Measurements from ENCODE around the gene MBTPS1. TPM values are rescaled to one million over a fixed set of nuclear protein-coding genes. Genes with fewer than 3 reads are reported as not detected.

Gene MBTPS1
- total RNA-seq, 1 donor from 2014 or later, result 136 TPM

DNA sequence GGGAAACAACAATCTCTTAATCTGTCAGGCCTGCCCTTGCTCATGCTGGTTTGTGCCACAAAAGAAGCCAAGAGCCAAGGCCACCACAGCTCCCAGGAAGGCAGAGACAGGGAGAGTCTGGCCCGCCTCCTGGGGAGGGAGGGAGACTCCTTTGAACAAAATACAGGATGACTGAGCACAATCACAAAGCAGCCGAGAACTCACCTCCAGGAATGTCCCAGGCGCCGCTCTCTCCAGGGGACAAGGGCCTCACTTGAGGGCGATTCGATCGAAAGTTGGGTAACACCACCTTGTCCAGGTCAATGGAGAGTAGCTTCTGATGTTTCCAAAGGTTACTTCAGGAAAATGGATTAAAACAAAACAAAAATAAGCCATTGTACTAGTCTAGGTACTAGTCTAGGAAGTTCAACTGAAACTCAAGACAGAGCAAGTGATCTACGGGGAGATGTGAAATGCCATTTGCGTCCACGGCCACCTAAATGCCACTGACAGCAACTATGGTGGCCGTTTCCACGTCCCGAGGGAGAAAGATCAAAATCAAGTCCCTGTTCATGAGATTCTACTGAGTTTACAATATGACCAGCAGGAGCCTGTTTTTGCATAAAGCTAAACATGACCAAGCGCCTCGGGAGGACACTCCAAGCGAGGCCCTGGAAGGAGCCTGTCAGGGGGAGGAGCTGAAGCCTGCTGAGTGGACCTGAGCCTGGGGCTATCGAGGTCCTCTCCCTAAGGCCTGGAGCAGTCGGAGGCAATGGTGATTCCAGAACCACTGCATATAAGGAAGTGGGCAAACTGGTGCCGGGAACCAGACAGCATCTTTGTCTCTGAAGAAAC is 60.7 kb downstream of the MBTPS1 start:
- Mint-ChIP-seq H3K4me1 (ENCODE audit: unreplicated experiment) (no peaks in the 10 kb centered on the region), H3K27ac (ENCODE audit: unreplicated experiment) (no peak overlapping the region), H3K27me3 (ENCODE audit: unreplicated experiment) (no peaks in the 10 kb centered on the region), H3K9me3 (ENCODE audit: unreplicated experiment) (no peaks in the 10 kb centered on the region), H3K4me3 (ENCODE audit: unreplicated experiment) (no peak overlapping the region), H3K36me3 (ENCODE audit: unreplicated experiment) (peaks cover 60% of the 10 kb centered on the region)
- no peak for DNase-seq (ENCODE audit: extremely low spot score, unreplicated experiment)
- TF ChIP-seq CTCF (IDR thresholded peaks at IDR 0.05), result no peak

GRCh38 chr16:84055366-84055765 is 61.4 kb downstream of the MBTPS1 start:
- Mint-ChIP-seq H3K36me3 (ENCODE audit: unreplicated experiment) (peaks cover 59% of the 10 kb centered on the region), H3K4me1 (ENCODE audit: unreplicated experiment) (no peaks in the 10 kb centered on the region), H3K9me3 (ENCODE audit: unreplicated experiment) (no peaks in the 10 kb centered on the region), H3K27me3 (ENCODE audit: unreplicated experiment) (no peaks in the 10 kb centered on the region), H3K4me3 (ENCODE audit: unreplicated experiment) (no peak overlapping the region), H3K27ac (ENCODE audit: unreplicated experiment) (no peak overlapping the region)
- DNase-seq (ENCODE audit: extremely low spot score, unreplicated experiment), result no peak
- TF ChIP-seq CTCF (IDR thresholded peaks at IDR 0.05), result no peak

GRCh38 chr16:84054916-84055315 is 61.8 kb downstream of the MBTPS1 start:
- Mint-ChIP-seq H3K27ac (ENCODE audit: unreplicated experiment) (no peak overlapping the region), H3K27me3 (ENCODE audit: unreplicated experiment) (no peaks in the 10 kb centered on the region), H3K36me3 (ENCODE audit: unreplicated experiment) (peaks cover 59% of the 10 kb centered on the region), H3K4me3 (ENCODE audit: unreplicated experiment) (no peak overlapping the region), H3K4me1 (ENCODE audit: unreplicated experiment) (no peaks in the 10 kb centered on the region), H3K9me3 (ENCODE audit: unreplicated experiment) (no peaks in the 10 kb centered on the region)
- DNase-seq (ENCODE audit: extremely low spot score, unreplicated experiment), result no peak
- no peak for TF ChIP-seq CTCF (IDR thresholded peaks at IDR 0.05)

GRCh38 chr16:84054271-84054670 is 62.5 kb downstream of the MBTPS1 start:
- no peak overlapping the region for H3K27ac Mint-ChIP-seq (ENCODE audit: unreplicated experiment)
- H3K4me1 Mint-ChIP-seq (ENCODE audit: unreplicated experiment), result no peaks in the 10 kb centered on the region
- H3K36me3 Mint-ChIP-seq (ENCODE audit: unreplicated experiment), result peaks cover 56% of the 10 kb centered on the region
- DNase-seq (ENCODE audit: extremely low spot score, unreplicated experiment), result no peak
- no peak for TF ChIP-seq CTCF (IDR thresholded peaks at IDR 0.05)
- no peak overlapping the region for H3K4me3 Mint-ChIP-seq (ENCODE audit: unreplicated experiment)
- H3K9me3 Mint-ChIP-seq (ENCODE audit: unreplicated experiment), result no peaks in the 10 kb centered on the region
- no peaks in the 10 kb centered on the region for H3K27me3 Mint-ChIP-seq (ENCODE audit: unreplicated experiment)

DNA sequence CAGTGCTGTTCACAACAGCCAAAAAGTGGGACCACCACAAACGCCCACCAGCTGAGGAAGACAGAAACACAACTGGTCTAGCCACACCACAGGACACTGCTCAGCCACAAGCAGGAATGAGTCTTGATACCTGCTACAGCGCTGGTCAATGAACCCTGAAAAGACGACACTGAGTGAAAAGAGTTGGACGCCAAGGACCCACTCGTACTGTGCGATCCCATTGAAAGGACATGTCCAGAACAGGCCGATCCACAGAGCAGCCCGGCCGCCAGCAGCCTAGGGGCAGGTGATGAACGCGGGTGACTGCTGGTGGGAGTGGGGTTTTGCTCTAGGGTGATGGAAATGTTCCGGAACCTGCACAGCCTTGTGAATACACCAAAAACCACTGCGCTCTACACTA is 63.5 kb downstream of the MBTPS1 start:
- H3K9me3 Mint-ChIP-seq (ENCODE audit: unreplicated experiment), result no peaks in the 10 kb centered on the region
- TF ChIP-seq CTCF (IDR thresholded peaks at IDR 0.05), result no peak
- DNase-seq (ENCODE audit: extremely low spot score, unreplicated experiment), result no peak
- H3K27me3 Mint-ChIP-seq (ENCODE audit: unreplicated experiment), result no peaks in the 10 kb centered on the region
- H3K4me3 Mint-ChIP-seq (ENCODE audit: unreplicated experiment), result no peak overlapping the region
- no peaks in the 10 kb centered on the region for H3K4me1 Mint-ChIP-seq (ENCODE audit: unreplicated experiment)
- H3K27ac Mint-ChIP-seq (ENCODE audit: unreplicated experiment), result no peak overlapping the region
- H3K36me3 Mint-ChIP-seq (ENCODE audit: unreplicated experiment), result peaks cover 54% of the 10 kb centered on the region
